Left colon (tissue), 2 donors: Measurements from ENCODE around the gene ARHGAP11B.
A peak's percentile ranks its signal among the peaks of the same experiment; 100 is the strongest.
"Not testable (repeated sequence)": the region's sequence is repeated elsewhere in the genome, so short reads cannot be mapped to it uniquely, and the experiment has no call there.

Source experiments
- ATAC-seq: fragments of 200-7000 bp; cut with Tn5 transposase; one replicate; pipeline ENCODE4 v1.9.1; 2020; ENCODE audit warnings: mild to moderate bottlenecking, moderate library complexity
- DNase-seq, 2 donors: peaks; one replicate each; pipeline ENCODE4 v3.0.0-alpha.2; 2020
- intact Hi-C, 2 donors: fragments of 100-400 bp; cut with DNase I in 1 of 2; cut with micrococcal nuclease in 1 of 2; formaldehyde crosslinking; loops; one replicate each; pipeline versions ENCODE4 v1.11.2 to v1.14.0; 2022; cut with DNase I, micrococcal nuclease
- long read RNA-seq: library from polyadenylated mRNA; unstranded; transcript quantifications from one replicate; pipeline ENCODE4 v2.0.0, GENCODE V29; 2021
- donor health status: DM: no; HTN: no; CAD: no.
- donor health status: DM: yes; HTN: yes; CAD: no.

The ARHGAP11B gene
- long read RNA-seq: 0 reads

- peak; percentile 92 for ATAC-seq
- peak; percentile 91 to 95 for DNase-seq
- intact Hi-C loops: not testable (repeated sequence)
These were observed at the start of gene ARHGAP11B for GRCh38 chr15:30625436-30626193. Gene ARHGAP11B (plus strand): TSS chr15:30626128.

- intact Hi-C loops, ATAC-seq, DNase-seq: not testable (repeated sequence)
These were observed 46.4 kb upstream of the ARHGAP11B start for GRCh38 chr15:30579394-30579970.

- DNase-seq, ATAC-seq, intact Hi-C loops: not testable (repeated sequence)
These were observed 45.2 kb upstream of the ARHGAP11B start for GRCh38 chr15:30580716-30581115.

GRCh38 chr15:30598953-30599352 is 27.0 kb upstream of the ARHGAP11B start:
- DNase-seq, intact Hi-C loops, ATAC-seq: not testable (repeated sequence)

- ATAC-seq, intact Hi-C loops, DNase-seq: not testable (repeated sequence)
These were observed 22.1 kb upstream of the ARHGAP11B start, which contains the start of gene GOLGA8H for GRCh38 chr15:30603796-30604195. Gene GOLGA8H (plus strand): TSS chr15:30604028. CDS start chr15:30604126, 98 bp downstream.

DNA sequence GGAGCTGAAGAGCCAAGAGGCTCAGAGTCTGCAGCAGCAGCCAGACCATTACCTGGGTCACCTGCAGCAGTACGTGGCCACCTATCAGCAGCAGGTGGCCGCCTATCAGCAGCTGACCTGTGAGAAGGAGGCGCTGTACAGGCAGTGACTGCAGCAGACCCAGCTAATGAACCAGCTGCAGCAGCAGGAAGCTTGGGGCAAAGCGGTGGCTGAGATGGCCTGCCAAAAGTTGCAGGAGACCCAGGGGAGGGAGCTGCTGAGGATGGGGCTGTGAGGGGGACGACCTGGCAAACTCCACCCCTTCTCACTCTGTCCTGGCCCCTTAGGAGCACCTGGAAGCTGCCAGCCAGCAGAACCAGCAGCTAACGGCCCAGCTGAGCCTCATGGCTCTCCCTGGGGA is 13.7 kb upstream of the ARHGAP11B start:
- DNase-seq, intact Hi-C loops, ATAC-seq: not testable (repeated sequence)

DNA sequence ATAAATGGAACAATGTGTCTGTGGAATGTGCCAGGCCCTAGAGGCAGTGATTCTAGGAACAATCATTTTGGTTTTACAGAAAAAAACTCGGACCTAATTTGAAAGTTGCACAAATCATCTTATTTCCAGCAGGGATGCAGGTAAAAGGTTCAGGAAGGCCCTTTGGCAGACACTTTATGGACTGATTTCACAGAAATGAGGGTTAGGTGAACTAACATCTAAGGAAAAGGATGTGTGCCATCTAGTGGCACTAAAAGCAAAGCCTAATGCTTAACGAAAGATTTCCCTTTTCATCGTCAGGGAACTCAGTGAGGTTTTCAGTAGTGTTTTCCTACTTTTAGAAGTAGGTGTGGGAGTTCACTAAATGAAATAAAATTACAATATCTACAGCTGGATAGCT is 4.6 kb upstream of the ARHGAP11B start:
- ATAC-seq, intact Hi-C loops, DNase-seq: not testable (repeated sequence)

GRCh38 chr15:30626194-30626565 is 252 bp downstream of the ARHGAP11B start:
- ATAC-seq, DNase-seq: not testable (repeated sequence)

GRCh38 chr15:30626632-30627031 is 704 bp downstream of the ARHGAP11B start:
- peak; percentile 14 for ATAC-seq
- intact Hi-C loops, DNase-seq: not testable (repeated sequence)

More at GRCh38 chr15:30626194-30626565, 252 bp downstream of the ARHGAP11B start:
- intact Hi-C loops: not testable (repeated sequence)

DNA sequence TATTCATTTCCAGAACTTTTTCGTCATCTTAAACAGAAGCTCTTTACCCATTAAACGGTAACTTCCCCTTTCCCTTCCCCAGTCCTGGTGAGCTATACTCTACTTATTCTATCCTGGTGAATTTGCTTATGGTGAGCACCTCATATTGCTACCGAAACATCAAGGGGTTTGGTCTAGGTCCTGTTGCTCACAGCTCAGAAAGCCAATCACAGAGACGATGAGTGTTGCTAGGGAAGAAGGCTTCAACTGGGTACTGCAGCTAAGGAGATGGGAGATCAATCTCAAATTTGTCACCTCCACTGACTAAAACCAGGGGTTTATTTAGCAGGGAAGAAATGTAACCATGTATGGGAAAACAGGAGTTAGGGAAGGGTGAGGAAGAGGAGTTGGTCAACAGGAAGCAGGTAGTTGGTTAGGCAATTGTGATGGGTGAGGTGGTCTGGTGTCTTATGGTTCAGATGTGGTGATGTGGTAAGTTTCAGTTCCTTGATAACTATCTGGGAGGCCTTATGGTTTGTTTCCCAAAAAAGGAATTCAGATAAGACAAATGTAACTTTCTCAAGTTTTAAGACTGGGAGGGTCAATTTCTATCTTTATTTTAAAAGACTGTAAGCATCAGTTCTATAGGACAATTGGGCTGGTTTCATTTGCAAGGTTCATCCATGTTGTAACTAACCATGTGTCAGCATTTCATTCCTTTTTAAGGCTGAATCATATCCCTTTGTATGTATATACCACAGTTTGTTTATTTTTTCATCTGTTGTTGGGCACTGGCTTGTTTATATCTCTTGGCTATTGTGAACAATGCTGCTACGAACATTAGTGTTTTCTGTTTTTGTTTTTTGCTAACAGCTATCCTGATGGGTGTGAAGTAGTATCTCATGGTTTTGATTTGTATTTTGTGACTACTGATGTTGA is 24.3 kb downstream of the ARHGAP11B start:
- no peak for DNase-seq
- intact Hi-C loops: no loop called here
- ATAC-seq: no peak

- DNase-seq, intact Hi-C loops: not testable (repeated sequence)
- ATAC-seq: peak; percentile 24
These were observed 35.2 kb downstream of the ARHGAP11B start for GRCh38 chr15:30661154-30661553.

DNA sequence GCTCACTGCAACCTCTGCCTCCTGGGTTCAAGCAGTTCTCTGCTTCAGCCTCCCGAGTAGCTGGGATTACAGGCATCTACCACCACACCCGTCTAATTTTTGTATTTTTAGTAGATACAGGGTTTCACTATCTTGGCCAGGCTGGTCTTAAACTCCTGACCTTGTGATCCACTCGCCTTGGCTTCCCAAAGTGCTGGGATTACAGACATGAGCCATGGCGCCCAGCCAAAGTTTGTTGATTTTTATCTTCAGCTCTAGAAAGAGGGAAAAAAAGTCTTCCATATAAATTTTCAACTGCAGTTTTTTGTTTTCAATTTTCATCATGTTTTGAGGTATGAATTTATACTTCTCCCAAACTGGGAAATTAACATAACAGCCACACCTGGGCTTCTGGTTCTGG is 43.7 kb downstream of the ARHGAP11B start:
- intact Hi-C loops, ATAC-seq, DNase-seq: not testable (repeated sequence)

DNA sequence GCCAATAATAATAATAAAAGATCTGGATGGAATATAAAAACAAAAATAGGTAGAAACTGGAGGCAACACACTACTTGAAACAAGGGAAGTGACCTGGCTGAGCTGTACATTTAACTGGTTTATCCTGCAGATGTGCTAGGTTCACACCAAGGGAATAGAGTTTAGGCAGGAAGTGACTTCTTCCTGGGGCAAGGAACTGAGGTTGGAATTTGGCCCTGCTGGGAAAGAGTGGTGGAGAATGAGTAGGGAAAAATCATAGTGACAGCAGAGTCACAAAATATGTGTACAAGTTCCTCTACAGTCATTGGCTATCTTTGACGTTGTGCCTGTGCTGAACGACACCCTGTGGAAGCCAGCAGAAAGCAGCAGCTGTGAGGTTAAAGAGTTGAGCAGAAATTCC is 44.1 kb downstream of the ARHGAP11B start:
- intact Hi-C loops: no loop called here
- DNase-seq (no peak), ATAC-seq (peak; percentile 56)

DNA sequence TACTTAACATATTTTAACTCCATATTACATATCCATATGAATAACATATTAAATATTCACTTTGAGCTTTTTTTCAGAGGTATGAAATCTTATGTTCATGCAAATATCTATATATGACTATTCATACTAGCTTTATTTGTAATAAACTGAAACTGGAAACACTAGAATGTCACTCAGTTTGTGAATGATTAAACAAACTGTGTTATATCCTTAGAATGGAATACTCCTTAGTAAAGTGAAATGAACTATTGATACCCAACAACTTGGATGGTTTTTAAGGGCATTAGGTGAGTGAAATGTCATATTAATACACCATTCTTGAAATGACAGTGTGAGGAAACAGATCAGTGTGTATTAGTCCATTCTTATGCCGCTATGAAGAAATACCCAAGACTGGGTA is 45.4 kb downstream of the ARHGAP11B start:
- DNase-seq (no peak), ATAC-seq (no peak)
- intact Hi-C loops: no loop called here

GRCh38 chr15:30675126-30675525 is 49.2 kb downstream of the ARHGAP11B start:
- no peak for ATAC-seq
- intact Hi-C loops: no loop called here

DNA sequence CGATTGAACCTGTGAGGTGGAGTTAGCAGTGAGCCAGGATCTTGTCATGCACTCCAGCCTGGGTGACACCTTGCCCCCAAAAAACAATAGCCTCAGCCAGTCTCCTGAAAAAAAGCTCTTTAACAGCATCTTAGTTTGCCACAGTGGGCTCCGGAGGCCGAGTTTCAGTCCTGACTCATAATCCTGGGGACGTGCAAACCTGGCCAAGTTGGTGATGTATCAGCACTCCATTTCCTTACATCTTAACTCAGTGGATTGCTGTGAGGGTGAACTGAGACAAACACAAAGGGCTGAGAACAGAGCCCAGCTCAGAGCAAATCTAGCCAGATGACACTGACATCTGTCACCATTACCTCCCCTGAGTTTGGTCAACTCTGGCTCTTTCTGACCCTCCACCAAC is 50.0 kb downstream of the ARHGAP11B start:
- intact Hi-C loops, ATAC-seq, DNase-seq: not testable (repeated sequence)

More at GRCh38 chr15:30675126-30675525, 49.2 kb downstream of the ARHGAP11B start:
- no peak for DNase-seq

DNA sequence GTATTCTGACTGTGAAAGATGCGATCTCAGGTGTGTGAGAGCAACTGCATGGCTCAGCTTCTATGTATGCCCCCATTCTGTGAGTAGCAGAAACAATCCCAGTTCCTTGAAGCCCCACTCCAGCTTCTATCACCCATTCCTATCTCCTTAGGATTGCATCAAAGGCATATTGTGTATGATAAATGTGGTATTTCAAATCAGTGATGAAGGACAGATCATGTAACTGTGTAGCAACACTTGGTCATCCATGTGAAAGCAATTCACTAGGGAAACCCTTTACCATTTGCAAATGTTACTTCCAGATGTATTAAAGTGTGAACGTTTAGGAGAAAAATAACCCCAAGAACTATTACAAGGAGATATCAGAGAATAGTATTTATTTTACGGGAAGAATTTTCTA is 55.1 kb downstream of the ARHGAP11B start:
- DNase-seq, ATAC-seq, intact Hi-C loops: not testable (repeated sequence)

GRCh38 chr15:30685709-30686285 is 59.9 kb downstream of the ARHGAP11B start:
- DNase-seq, ATAC-seq, intact Hi-C loops: not testable (repeated sequence)
